HG03064 (cell line): ENCODE measurements around the gene POMP.
"Not testable (repeated sequence)": the region's sequence is repeated elsewhere in the genome, so short reads cannot be mapped to it uniquely, and the experiment has no call there.

Experiments used
- ATAC-seq: cut with Tn5 transposase; IDR thresholded peaks from one replicate; pipeline ENCODE4 v1.9.1; 2021; ENCODE audit warnings: low read depth; ENCODE audit not compliant: unreplicated experiment

The POMP gene

DNA sequence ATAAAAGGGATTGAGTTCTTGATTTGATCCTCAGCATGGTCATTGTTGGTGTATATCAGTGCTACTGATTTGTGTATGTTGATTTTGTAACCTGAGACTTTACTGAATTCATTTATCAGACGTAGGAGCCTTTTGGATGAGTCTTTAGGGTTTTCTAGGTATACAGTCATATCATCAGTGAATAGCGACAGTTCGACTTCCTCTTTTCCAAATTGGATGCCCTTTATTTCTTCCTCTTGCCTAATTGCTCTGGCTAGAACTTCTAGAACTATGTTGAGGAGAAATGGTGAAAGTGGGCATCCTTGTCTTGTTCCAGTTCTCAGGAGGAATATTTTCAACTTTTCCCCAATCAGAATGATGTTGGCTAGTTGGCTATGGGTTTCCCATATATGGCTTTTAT lies 27.0 kb downstream of the POMP start:
- no peak for ATAC-seq

GRCh38 chr13:28693605-28694491 lies 34.9 kb downstream of the POMP start:
- ATAC-seq: not testable (repeated sequence)

DNA sequence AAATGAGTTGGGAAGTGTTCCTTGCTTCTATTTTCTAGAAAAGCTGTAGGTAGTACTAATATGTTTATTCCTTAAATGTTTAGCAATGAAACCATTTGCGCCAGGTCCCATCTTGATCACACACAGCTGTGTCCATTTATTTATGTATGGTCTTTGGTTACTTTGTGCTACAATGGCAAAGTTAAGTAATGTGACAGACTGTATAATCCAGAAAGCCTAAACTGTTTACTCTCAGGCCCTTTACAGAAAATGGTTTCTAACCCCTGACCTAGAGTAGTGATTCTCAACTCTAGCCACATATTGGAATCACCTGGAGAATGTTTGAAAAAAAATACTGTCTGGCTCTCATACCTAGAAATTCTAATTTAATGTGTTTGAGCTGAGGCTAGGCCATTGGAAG lies 38.5 kb downstream of the POMP start:
- ATAC-seq: no peak

DNA sequence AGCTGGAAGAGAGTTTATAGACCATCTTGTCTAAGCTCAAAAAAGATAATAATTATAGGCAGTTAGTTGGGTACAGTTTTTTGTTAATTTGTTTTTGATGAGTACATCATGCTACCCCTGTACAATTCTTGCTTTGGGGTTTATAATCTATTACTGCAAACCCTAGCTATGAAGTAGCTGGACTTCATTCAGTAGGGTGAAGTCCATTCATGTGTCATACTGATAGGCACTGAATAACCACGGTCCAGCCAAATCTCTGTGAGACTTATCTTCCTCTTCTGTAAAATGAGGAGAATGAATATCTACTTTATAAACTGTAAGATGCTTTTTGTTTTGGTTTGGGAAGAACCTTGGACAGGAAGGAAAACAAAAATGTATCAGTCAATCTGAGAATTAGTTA lies 40.3 kb downstream of the POMP start:
- no peak for ATAC-seq

DNA sequence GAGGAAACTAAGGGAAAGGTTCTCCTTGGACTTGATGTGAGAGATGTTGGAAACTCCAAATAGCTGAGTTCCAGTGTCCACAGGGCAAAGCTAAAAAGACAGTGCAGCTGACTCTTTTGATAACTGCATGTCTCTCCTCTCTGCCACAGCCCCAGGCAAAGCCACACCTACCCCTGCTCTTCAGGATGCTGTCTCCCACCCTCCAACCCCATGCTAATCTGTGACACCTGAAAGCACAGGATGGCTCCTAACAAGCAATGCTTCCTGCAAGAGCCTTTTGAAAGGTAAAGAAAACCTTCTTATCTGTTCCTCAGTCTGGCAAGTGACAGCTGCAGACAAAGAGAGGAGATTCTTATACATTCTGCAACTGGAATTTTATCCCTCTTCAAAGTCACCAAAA lies 45.4 kb downstream of the POMP start:
- no peak for ATAC-seq

- no peak for ATAC-seq
Observed at GRCh38 chr13:28704919-28705318, 46.0 kb downstream of the POMP start.

- ATAC-seq: no peak
Observed at GRCh38 chr13:28705461-28706083, 46.6 kb downstream of the POMP start.

- peak; percentile 93 for ATAC-seq
Observed at GRCh38 chr13:28707629-28708427, 48.9 kb downstream of the POMP start.

DNA sequence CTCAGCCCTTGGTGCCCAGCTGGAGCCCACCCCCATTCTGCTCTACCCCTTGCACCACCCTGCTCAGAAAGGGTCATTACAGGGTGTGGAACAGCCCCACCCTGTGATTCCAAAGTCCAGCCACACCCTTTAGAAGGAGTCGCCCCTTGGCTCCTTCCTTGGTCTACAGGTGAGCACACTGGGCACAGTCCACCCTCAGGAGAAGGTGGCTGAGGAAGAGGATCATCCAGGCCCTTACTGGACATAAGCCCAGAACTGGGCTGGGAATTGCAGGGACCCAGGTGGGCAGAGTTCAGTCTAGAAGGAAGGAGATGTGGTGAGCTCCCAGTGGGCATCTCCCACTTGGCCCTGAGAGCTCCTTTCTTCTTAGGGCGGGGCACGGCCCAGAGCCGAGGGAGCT lies 51.2 kb downstream of the POMP start:
- no peak for ATAC-seq

- no peak for ATAC-seq
Observed at GRCh38 chr13:28714651-28715050, 55.7 kb downstream of the POMP start.

DNA sequence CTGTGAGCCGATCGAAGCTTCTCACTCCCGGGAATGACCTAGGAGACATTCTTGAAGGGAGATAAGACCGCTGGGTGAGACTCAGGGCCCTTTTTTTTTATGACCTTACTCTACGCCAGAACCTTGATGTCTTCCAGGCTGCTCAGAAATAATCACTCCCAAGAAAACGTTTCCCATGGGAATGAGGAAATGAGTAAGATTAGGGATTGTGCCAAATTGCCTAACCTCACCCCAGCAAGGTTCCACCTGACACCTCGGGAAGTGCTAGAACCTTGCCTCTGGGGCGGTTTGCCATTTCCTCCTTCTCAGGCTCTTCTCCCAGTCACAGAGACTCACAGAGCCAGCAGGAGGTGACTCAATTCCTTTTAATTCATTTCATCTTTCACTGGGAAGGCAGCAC lies 57.6 kb downstream of the POMP start:
- no peak for ATAC-seq

DNA sequence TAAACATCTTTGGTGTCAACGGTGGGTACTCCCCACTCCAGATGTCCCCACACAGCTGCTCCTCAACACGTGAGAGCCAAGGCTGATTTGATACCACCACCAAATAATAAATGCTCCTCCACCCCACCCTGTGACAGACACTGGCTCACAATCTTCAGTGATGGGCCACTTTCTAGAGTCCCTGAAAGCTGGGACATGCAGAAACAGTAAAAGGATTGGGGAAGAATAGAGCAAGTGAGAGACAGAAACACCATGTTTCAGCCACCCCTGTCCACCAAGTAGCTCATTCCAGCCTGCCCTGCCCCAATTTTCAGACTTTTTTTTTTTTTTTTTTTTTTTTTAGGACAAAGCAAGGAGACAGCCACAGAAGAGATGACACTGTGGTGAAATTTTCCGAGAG lies 58.2 kb downstream of the POMP start:
- no peak for ATAC-seq

- ATAC-seq: no peak
Observed at GRCh38 chr13:28718196-28718542, 59.2 kb downstream of the POMP start.

DNA sequence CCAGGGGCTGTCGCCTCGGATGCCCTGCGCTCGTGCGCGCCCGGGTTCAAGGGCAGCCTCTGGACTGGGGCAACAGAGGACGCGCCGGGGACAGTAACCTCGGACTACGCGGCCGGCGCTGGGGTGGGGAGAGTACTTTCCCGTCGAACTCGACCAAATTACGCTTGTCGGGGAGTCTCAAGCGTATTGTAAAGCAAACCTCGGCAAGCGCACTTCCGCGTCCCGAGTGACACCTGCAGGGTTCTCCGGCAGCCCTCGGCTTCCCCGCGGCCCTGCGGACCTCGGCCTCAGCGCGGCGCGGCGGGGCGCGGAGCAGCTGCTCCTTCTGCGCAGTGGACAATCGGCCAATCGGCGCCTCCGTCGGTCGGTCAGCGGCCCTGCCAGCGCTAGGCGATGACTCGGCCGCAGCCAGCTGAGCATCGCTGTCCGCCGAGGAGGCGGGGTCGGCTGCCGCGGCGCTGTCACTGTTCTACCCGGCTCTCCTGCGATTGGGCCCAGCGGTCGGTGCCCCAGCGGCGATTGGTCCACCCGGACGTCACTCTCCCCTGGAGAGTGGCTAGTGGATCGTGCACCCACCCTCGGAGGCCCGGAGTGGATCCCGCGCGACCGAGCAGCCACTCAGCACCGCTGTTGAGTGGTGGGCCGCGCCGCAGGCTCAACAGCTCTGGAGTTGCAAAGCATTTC lies 59.8 kb downstream of the POMP start, which contains the start of gene SLC46A3:
SLC46A3 (minus strand) TSS at position 428 of the 684 bp plus-strand sequence. CDS start 972 bp downstream, outside the sequence.
- ATAC-seq: peak; percentile 98

- no peak for ATAC-seq
Observed at GRCh38 chr13:28719227-28720055, 60.5 kb downstream of the POMP start.

DNA sequence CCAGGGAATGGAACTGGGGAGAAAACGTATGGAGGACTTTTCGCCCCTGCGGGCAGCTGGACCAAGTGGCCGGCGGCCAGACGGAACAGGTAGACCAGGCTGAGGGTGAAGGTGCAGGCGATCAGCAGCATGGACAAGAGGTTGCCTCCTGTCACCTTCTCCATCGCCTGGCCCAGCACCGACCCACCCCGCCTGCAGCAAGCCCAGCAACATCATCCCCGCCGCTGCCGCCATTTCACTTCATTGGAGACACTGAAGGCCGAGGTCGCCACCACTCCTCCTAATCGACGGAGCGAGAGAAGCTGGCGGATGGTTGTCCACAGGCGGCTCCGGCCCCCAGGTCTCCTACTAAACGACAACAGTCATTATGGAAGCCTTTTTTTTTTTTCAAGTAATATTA lies 64.9 kb downstream of the POMP start:
- no peak for ATAC-seq

- no peak for ATAC-seq
Observed at GRCh38 chr13:28725046-28725610, 66.2 kb downstream of the POMP start.
